Measurements from ENCODE around the gene S100A4.

Gene S100A4

DNA sequence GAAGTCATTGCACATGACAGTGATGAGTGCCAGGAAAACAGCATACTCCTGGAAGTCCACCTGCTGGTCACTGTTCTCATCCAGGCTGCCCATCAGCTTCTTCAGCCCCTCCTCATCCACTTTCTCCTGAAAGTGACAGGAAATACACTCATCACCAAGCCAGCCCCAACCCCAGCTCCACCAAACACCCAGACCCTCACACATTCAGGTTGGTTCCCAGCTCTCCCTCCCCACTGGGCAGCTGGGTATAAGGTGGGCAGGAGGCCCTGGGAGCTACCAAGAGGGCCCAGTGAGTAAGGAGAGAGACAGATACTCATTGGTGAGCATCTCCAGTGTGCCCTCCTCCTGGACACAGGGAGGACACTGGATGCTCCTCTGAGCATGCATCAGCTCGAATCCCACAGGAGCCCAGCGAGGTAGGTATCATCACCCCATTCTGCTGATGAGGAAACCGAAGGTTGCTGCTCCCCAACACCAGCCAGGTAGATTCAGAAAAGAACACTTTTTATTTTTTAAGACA lies 15.9 kb upstream of the S100A4 start:
- no peak for DNase-seq (ENCODE audit: low spot score)
- in situ Hi-C loops (cut with MboI; ENCODE audit: low pct_unique_long_range_greater_than_20kb, low sequenced_read_pairs, unreplicated experiment) = loop anchor here (10.0 kb wide), 1 partner anchor 47 kb away; no protein-coding TSS in a partner anchor

DNA sequence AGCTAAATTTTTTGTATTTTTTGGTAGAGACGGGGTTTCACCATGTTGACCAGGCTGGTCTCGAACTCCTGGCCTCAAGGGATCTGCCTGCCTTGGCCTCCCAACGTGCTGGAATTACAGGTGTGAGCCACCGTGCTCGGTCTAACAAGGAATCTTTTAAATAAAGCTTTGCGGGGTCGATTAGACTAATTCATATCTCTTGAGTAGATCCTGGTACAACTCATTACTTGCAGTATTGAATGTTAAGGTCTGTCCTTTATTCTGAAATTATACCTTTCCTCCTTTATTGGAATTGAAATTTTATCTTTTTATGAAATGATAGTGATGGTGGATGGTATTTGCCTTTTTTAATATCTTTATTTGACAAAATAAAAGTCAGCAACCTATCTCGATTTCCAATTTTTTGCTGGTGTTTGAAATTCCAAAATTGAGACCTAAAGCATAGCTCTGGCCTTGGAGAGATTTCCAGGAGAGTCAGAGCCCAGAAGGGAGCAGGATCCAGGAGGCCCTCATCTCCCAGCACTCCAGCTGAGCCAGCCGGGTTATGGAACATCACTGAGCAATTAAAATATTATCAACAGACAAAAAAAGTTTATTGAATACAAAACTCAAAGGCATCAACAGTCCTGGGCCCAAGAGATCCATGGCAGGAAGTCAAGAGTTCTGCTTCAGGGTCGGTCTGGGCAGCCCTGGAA lies 15.3 kb upstream of the S100A4 start:
- no peak for DNase-seq (ENCODE audit: low spot score)
- TF ChIP-seq, protein P1, sequence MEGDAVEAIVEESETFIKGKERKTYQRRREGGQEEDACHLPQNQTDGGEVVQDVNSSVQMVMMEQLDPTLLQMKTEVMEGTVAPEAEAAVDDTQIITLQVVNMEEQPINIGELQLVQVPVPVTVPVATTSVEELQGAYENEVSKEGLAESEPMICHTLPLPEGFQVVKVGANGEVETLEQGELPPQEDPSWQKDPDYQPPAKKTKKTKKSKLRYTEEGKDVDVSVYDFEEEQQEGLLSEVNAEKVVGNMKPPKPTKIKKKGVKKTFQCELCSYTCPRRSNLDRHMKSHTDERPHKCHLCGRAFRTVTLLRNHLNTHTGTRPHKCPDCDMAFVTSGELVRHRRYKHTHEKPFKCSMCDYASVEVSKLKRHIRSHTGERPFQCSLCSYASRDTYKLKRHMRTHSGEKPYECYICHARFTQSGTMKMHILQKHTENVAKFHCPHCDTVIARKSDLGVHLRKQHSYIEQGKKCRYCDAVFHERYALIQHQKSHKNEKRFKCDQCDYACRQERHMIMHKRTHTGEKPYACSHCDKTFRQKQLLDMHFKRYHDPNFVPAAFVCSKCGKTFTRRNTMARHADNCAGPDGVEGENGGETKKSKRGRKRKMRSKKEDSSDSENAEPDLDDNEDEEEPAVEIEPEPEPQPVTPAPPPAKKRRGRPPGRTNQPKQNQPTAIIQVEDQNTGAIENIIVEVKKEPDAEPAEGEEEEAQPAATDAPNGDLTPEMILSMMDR (IDR thresholded peaks at IDR 0.05; ENCODE audit: extremely low read depth, insufficient read depth, missing control alignments) = no peak
- in situ Hi-C loops (cut with MboI; ENCODE audit: low pct_unique_long_range_greater_than_20kb, low sequenced_read_pairs, unreplicated experiment) = loop anchor here (10.0 kb wide), 1 partner anchor 46 kb away; no protein-coding TSS in a partner anchor

More for the DNA sequence above, 15.9 kb upstream of the S100A4 start:
- TF ChIP-seq, protein P1 (IDR thresholded peaks at IDR 0.05; ENCODE audit: extremely low read depth, insufficient read depth, missing control alignments) = no peak

DNA sequence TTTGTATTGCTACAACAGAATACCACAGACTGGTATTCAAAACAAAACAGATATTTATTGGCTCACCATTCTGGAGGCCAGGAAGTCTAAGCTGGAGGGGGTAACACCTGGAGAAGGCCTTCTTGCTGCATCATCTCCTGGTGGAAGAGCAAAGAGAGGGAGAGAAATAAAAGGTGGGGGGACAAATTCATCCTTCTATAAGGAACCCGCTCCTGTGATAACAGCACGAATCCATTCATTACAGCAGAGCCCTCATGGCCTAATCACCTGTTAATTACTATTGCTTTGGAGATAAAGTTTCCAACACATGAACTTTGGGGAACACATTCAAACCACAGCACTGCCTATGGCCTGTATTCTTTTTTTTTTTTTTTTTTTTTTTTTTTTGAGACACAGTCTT lies 14.6 kb upstream of the S100A4 start:
- TF ChIP-seq, protein P1 (IDR thresholded peaks at IDR 0.05; ENCODE audit: extremely low read depth, insufficient read depth, missing control alignments) = no peak
- in situ Hi-C loops (cut with MboI; ENCODE audit: low pct_unique_long_range_greater_than_20kb, low sequenced_read_pairs, unreplicated experiment) = loop anchor here (10.0 kb wide), 1 partner anchor 45 kb away; no protein-coding TSS in a partner anchor
- DNase-seq (ENCODE audit: low spot score) = no peak

DNA sequence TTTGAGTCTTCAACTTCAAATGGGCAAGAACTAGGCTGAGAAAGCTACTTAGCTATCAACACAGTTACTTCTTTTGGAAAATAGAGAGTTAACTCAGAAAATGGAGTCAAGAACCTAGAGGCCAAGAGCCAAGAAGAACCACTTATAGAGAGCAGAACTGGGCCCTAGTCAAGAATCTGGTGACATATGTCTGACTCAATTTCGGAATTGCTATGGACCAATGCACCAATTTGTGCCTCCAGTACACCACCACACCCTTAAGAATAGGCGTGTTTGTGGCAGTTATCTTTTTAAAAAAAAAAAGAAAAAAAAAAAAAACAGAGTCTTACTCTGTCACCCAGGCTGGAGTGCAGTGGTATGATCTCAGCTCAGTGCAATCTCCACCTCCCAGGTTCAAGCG lies 12.3 kb upstream of the S100A4 start:
- in situ Hi-C loops (cut with MboI; ENCODE audit: low pct_unique_long_range_greater_than_20kb, low sequenced_read_pairs, unreplicated experiment) = no loop called here
- TF ChIP-seq, protein P1 (IDR thresholded peaks at IDR 0.05; ENCODE audit: extremely low read depth, insufficient read depth, missing control alignments) = no peak
- DNase-seq (ENCODE audit: low spot score) = no peak

DNA sequence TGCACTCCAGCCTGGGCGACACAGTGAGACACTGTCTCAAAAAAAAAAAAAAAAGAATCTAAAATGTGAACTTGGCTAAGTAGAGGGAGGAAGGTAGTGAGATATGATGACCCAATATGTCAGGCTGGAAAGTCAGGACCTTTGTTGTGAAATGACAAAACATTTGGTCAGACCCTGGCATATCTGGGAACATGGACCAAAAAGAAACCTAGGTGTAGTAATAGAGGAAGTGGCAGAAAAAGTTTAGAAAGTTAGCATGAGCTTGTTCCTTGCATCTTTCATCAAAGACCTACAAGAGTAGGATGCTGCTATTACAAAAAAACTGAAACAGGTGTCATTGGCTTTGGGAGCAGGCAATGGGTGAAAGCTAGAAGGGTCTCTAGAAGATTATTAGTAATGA lies 10.7 kb upstream of the S100A4 start:
- DNase-seq (ENCODE audit: low spot score) = no peak
- TF ChIP-seq, protein P1 (IDR thresholded peaks at IDR 0.05; ENCODE audit: extremely low read depth, insufficient read depth, missing control alignments) = no peak
- in situ Hi-C loops (cut with MboI; ENCODE audit: low pct_unique_long_range_greater_than_20kb, low sequenced_read_pairs, unreplicated experiment) = no loop called here

DNA sequence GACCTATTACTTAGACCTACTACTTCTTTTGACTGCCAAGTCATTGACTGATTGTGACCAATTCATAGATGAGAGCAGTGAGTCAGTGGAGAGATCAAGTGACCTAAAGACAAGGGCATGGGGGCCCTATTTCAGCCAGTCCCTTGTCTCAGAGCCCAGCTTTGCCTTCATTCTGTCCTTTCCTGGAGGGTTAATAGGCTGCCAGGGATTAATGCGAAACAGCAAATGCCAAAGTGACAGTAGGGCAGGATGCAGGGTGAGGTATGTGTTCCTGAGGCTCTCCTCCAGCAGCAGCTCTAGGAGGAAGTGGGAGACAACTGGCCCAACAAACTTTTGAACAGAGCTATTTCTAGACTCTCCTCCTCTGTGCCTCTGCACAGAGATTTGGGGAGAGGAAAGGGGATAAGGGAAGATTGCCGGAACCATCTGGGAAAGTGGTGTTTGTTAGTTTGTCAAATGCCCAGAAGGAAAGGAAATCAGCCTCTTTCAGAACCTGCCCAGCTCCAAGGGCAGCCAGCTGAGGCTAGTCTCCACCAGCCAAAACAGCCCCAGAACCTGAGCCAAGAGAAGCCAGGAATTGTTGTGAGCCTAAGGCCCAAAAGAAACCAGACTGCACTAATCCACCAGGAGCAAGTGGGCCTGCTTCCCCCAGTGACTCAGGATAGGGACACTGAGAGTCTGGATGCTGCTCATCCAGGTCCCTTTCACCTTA lies 8.4 kb upstream of the S100A4 start:
- in situ Hi-C loops (cut with MboI; ENCODE audit: low pct_unique_long_range_greater_than_20kb, low sequenced_read_pairs, unreplicated experiment) = no loop called here
- DNase-seq (ENCODE audit: low spot score) = no peak
- TF ChIP-seq, protein P1 (IDR thresholded peaks at IDR 0.05; ENCODE audit: extremely low read depth, insufficient read depth, missing control alignments) = no peak

Measured in GM13977 (cell line).